ES-I3 (cell line): ENCODE data around the gene FFAR3.
"Not testable (repeated sequence)": the region's sequence is repeated elsewhere in the genome, so short reads cannot be mapped to it uniquely, and the experiment has no call there.

Source experiments
- H3K36me3 ChIP-seq: 2 replicates; pipeline ENCODE4 v1.6.1; 2013; ENCODE audit warnings: mild to moderate bottlenecking, low read length, control low read depth, moderate library complexity; ENCODE audit not compliant: insufficient read depth
- H3K4me1 ChIP-seq: 2 replicates; pipeline ENCODE4 v1.6.1; 2013; ENCODE audit warnings: mild to moderate bottlenecking, control low read depth, low read length; ENCODE audit not compliant: insufficient read depth
- H3K9ac ChIP-seq: 2 replicates; pipeline ENCODE4 v1.6.1; 2013; ENCODE audit warnings: low read depth, mild to moderate bottlenecking, low read length, moderate library complexity
- H3K9me3 ChIP-seq: 2 replicates; pipeline ENCODE4 v1.6.1; 2013; ENCODE audit warnings: mild to moderate bottlenecking, low read length, moderate library complexity; ENCODE audit not compliant: control insufficient read depth, insufficient read depth

The FFAR3 gene

DNA sequence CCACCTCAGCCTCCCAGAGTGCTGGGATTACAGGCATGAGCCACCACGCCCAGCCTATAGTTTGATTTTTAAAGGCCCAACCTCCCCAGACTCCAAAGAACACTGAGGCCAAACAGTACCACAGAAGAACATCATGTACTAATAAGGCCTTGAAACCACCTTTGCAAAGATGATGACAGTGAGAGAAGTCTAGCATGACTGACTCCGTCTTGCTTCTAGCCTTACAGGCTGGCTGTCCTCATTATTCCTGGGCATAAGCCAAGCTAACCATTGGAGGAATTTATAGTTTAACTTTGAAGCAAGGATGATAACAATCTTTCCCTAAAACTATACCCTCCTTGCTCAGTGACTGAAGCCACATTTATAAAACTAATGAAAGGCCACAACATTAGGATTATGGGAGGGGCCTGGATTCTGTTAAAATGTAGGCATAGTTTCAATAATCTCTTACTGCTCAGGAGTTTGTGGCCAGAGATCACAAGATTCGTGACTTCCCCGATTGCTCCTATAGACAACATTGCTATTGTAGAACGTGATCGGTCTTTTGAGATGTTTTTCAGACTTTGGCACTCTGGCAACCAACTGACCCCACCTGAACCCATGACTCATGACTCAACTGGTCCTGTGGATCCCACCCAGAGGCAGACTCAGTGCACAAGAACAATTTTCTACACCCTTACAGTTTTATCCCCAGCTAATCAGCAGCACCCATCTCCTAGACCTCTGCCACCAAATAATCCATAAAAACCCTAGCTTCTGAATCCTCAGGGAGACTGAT lies 30.2 kb downstream of the FFAR3 start:
- no peak overlapping the region for H3K9ac ChIP-seq
- no peaks in the 10 kb centered on the region for H3K36me3 ChIP-seq
- H3K4me1 ChIP-seq, result no peaks in the 10 kb centered on the region
- H3K9me3 ChIP-seq, result peaks cover 10% of the 10 kb centered on the region

DNA sequence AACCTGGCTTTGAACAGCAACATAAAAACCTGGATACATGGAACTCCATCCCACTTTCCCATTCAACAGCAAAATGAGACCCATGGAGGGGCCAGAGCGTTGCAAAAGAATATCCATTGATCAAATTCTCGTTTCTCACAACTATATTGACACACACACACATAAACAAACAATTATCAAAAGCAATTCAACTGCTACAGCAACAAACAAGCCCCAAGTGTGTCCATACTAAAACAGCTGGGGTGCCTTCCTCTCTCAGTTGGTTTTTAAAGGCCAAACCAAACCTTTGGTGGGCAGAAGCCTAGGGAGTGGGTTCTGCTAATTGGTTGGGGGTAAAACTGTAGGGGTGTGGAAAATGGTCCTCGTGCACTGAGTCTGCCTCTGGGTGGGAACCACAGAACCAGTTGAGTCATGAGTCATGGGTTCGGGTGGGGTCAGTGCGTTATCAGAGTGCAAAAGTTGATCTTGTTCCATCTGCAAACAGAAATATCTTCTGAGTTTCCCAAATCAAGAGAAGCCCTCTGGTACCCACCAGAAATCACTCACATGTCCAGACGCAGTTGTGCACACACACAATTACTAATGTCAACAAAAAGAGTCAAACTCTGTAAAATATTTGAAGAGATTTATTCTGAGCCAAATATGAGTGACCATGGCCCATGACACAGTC lies 31.1 kb downstream of the FFAR3 start:
- Histone ChIP-seq H3K9me3 (peaks cover 10% of the 10 kb centered on the region), H3K36me3 (no peaks in the 10 kb centered on the region), H3K9ac (no peak overlapping the region), H3K4me1 (no peaks in the 10 kb centered on the region)

DNA sequence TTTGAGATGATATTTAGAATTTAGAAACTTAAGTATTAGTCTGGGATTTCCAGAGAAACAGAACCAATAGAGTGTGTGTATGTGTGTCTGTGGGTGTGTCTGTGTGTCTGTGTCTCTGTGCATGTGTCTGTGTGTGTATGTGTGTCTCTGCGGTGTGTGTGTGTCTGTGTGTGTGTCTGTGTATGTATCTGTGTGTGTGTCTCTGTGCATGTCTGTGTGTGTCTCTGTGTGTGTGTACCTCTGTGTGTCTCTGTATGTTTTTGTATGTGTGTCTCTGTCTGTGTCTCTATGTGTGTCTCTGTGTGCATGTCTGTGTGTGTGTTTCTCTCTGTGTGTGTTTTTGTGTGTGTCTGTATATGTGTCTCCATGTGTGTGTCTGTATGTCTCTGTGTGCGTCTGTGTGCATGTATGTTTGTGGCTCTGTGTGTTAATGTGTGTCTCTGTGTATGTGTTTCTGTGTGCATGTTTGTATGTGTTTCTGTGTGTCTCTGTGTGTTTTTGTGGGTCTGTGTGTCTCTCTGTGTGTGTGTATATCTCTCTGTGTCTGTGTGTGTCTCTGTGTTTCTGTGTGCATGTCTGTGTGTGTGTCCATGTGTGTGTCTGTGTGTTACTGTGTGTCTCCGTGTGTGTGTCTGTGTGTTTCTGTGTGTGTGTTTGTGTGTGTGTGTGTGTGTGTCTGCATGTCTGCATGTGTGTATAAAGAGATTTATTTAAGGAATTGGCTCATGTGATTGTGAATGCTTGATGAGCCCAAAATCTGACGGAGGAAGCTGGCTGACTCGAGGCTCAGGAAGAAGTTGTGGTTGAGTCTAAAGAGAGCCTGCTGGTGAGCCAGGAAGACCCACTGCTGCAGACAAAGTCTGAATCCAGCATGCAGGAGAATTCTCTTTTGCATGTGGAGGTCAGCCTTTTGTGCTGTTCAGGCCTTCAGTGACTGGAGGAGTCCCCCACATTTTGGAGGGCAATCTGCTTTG lies 34.8 kb downstream of the FFAR3 start:
- Histone ChIP-seq H3K9me3 (peaks cover 7% of the 10 kb centered on the region; the same call in 1 of the 2 replicates), H3K4me1 (peaks cover 6% of the 10 kb centered on the region; the same call in 1 of the 2 replicates), H3K36me3 (no peaks in the 10 kb centered on the region), H3K9ac (no peak overlapping the region)

DNA sequence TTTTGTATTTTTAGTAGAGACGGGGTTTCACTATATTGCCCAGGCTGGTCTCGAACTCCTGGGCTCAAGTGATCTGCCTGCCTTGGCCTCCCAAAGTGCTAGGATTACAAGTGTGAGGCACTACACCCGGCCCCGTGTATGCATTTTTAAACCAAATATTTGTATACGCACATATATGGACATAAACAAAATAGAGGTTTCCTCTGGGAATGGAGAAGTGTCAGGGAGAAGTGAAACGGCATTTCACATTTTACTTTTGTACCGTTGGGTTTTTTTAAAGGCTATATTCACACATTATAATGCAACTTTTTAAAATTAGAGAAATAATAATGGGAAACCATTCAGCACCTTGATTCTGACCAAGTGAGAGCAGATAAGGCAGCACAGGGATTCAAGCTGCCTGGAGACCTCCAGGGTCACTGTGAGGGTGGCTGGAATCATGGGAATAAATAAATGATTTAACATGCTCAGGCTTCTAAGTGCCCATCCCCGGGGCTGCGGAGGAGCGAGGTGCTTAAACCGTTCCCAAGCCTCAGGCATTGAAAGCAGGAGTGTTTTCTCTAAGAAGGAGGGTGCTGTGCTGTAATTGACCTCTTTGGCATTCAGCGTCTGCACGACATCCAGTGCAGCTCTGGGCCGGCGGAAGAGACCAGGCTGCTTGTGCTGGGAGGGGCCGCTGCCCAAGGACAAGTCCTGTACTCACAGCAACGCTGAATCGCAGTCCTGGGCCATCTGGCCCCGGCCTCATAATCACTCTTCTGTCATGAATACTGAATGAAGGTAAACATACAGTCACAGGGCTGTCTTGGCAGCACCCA lies 37.3 kb downstream of the FFAR3 start:
- Histone ChIP-seq H3K9ac (no peak overlapping the region), H3K4me1 (peaks cover 6% of the 10 kb centered on the region; the same call in 1 of the 2 replicates), H3K36me3 (no peaks in the 10 kb centered on the region)

DNA sequence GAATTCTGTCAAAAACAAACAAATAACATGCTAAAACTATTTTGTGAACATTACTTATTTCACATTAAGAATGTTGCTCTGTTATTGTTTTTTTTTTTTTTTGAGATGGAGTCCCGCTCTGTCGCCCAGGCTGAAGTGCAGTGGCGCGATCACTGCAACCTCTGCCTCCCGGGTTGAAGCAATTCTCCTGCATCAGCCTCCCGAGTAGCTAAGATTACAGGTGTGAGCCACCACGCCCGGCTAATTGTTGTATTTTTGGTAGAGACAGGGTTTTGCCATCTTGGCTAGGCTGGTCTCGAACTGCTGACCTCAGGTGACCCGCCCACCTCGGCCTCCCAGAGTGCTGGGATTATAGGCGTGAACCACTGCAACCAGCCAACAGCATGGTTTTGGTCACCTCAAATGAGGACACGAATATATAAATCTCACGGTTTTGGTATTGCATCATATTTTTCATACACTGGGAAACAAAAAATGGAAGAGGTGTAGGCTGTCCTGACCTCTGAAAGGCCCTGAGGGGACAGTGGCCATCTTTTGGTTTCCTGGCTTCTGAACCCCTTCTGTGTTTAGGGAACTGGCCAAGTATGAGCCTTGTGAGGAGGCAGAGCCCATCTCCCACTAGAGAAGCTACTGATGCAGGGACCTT lies 38.1 kb downstream of the FFAR3 start:
- Histone ChIP-seq H3K9me3 (no peaks in the 10 kb centered on the region), H3K36me3 (no peaks in the 10 kb centered on the region), H3K9ac (no peak overlapping the region), H3K4me1 (peaks cover 6% of the 10 kb centered on the region; the same call in 1 of the 2 replicates)

More for the DNA sequence above, 37.3 kb downstream of the FFAR3 start:
- no peaks in the 10 kb centered on the region for H3K9me3 ChIP-seq

DNA sequence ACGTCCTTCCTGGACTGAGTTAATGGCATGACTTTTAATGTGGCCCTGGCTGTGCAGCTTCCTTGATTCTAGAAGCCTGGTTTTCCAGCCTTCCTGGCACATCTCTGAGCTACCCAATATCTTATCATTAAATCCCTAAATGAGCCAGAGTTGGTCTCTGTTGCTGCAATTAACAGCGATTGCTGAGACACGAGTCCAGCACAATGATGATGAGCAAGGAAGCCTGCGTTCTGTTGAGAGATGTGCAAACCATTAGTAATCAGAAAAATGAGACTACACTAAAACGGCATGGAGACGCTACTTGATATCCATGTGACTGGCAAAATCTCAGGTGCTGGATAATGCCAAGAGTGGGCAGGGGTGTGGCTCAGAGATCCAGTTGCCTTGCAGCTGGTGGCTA lies 38.8 kb downstream of the FFAR3 start:
- Histone ChIP-seq H3K9ac (no peak overlapping the region), H3K4me1 (peaks cover 6% of the 10 kb centered on the region; the same call in 1 of the 2 replicates), H3K36me3 (no peaks in the 10 kb centered on the region), H3K9me3 (no peaks in the 10 kb centered on the region)

DNA sequence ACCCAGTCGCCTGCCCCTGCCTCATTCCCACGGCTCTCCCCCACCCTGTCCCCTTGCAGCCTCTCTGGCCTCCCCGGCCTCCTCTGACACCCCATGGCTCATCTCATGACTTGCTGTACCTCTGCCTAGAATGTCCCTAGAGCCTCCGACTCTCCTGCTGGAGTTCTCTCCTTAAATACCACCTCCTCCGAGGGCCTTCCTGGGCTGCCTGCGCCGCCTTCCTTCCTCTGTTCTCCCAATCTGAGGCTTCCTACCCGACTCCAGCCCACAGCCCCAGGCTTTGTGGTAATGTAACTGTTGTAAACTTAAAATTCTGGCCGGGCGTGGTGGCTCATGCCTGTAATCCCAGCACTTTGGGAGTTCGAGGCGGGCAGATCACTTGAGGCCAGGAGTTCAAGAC lies 40.3 kb downstream of the FFAR3 start:
- H3K9ac ChIP-seq, result no peak overlapping the region
- peaks cover 6% of the 10 kb centered on the region; the same call in 1 of the 2 replicates for H3K4me1 ChIP-seq
- no peaks in the 10 kb centered on the region for H3K36me3 ChIP-seq
- no peaks in the 10 kb centered on the region for H3K9me3 ChIP-seq

DNA sequence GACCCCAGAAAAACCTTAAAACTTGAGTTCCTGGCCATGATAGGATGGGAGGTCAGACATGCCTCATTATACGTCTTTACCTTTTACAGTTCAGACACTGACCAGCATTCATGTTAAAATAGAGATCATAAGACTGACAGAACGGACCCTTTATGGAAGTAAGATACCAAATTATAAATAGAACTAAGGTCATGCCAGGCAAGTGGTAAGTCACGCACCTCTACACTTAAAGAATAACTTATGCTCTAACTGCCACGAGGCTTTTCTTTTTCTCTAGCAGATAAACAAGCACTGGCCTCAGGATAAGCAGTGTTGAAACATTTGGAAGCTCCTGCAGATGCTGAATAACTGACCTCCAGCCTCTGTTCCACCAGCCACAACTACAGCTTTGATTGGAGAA lies 41.0 kb downstream of the FFAR3 start:
- no peak overlapping the region for H3K9ac ChIP-seq
- peaks cover 6% of the 10 kb centered on the region; the same call in 1 of the 2 replicates for H3K4me1 ChIP-seq
- no peaks in the 10 kb centered on the region for H3K36me3 ChIP-seq
- H3K9me3 ChIP-seq, result no peaks in the 10 kb centered on the region

DNA sequence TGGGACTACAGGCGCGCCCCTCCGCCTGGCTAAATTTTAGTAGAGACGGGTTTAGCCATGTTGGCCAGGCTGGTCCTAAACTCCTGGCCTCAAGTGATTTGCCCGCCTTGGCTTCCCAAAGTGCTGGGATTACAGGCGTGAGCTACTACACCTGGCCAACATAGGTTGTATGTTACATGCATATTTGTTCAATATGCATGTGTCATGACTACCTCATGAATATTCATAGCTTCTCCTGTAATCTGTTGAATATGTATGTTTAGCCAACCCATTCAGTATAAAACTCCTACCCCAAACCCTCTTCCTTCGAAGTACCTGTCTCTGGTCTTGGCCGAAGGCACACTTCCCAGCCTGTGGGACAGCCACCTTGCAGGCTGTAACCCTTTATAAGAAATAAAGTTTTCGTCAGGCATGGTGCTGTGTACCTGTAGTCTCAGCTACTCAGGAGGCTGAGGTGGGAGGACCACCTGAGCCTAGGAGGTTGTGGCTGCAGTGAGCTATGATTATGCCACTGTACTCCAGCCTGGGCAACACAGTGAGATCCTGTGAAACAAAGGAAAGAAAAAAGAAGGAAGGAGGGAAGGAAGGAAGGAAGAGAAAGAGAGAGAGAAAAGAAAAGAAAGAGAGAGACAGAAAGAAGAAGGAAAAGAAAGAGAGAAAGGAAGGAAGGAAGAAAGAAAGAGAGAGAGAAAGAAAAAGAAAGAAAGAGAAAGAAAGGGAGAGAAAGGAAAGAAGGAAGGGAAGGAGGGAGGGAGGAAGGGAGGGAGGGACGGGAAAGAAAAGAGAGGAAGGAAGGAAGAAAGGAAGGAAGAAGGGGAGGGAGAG lies 41.9 kb downstream of the FFAR3 start:
- H3K36me3 ChIP-seq, result no peaks in the 10 kb centered on the region
- peaks cover 6% of the 10 kb centered on the region for H3K4me1 ChIP-seq
- no peak overlapping the region for H3K9ac ChIP-seq
- no peaks in the 10 kb centered on the region for H3K9me3 ChIP-seq

DNA sequence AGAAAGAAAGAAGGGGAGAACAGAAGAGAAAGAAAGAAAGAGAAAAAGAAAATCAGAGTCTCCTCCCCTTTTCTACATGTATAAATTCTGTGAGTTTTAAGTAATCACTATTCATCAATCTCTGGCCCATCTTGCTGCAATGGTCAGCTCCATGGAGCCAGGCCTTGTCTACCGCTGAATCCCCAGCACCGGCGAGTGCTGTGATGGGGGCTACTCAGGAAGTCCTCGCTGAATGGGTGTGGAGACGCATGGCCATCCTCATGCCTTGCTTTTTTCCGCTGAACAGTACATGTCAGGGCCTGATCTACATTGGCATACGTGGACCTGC lies 42.5 kb downstream of the FFAR3 start:
- H3K36me3 ChIP-seq, result no peaks in the 10 kb centered on the region
- peaks cover 3% of the 10 kb centered on the region for H3K4me1 ChIP-seq
- no peaks in the 10 kb centered on the region for H3K9me3 ChIP-seq
- no peak overlapping the region for H3K9ac ChIP-seq

DNA sequence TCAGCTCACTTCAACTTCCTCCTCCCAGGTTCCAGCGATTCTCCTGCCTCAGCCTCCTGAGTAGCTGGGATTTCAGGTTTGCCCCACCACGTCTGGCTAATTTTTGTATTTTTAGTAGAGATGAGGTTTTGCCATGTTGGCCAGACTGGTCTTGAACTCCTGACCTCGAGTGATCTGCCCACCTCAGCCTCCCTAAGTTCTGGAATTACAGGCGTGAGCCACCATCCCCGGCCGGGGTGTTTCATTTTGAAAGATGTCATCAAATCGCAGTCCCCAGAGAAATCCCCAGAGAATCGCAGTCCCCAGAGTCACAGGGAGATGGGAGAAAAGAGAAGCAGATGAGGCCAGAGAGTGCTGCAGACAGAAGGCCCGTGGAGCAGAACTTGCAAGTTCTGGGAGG lies 43.2 kb downstream of the FFAR3 start:
- not testable (repeated sequence) for H3K36me3 ChIP-seq, H3K9ac ChIP-seq, H3K4me1 ChIP-seq, H3K9me3 ChIP-seq

DNA sequence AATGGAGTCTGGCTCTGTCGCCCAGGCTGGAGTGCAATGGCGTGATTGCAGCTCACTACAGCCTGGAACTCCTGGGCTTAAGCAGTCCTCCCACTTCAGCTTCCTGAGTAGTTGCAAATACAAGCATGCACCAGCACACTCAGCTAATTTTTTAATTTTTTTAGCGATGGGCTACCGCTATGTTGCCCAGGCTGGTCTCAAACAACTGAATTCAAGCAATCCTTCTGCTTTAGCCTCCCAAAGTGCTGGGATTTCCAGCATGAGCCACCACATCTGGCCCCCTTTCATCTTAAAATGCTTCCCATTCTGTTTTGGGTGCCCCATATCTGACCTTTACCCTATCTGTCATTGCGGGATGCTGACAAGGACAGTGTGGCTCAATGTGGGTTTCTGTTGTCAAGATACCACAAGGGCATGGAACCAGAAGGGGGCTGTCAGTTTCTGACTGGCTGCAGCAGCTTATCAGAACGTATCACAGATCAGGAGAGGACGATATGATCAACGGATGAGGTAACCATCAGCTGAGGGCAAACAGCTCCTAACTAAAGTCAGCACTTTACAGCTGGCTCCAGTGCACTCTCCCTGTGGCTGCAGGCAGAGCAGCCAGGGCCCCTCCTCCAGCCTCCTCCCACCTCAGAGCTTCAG lies 45.0 kb downstream of the FFAR3 start:
- no peak overlapping the region for H3K9ac ChIP-seq
- no peaks in the 10 kb centered on the region for H3K36me3 ChIP-seq
- H3K4me1 ChIP-seq, result no peaks in the 10 kb centered on the region; the same call in 1 of the 2 replicates
- no peaks in the 10 kb centered on the region for H3K9me3 ChIP-seq
